Astrocyte (in vitro differentiated cells and primary cell): ENCODE results near the gene TAF15.

ENCODE experiments used
- EZH2 ChIP-seq: IDR thresholded peaks from 2 replicates; pipeline ENCODE4 v1.6.1; 2012; ENCODE audit warnings: mild to moderate bottlenecking, low read length, inconsistent platforms; ENCODE audit not compliant: insufficient read depth
- TF ChIP-seq, protein P1 (sequence below): IDR thresholded peaks from 2 replicates; pipeline ENCODE4 v1.5.1; 2011; ENCODE audit warnings: low read depth, mild to moderate bottlenecking, inconsistent platforms, low read length, moderate library complexity; ENCODE audit not compliant: insufficient read depth

GRCh38 chr17:35801583-35802224 is 7.6 kb upstream of the TAF15 start:
- TF ChIP-seq, protein P1, sequence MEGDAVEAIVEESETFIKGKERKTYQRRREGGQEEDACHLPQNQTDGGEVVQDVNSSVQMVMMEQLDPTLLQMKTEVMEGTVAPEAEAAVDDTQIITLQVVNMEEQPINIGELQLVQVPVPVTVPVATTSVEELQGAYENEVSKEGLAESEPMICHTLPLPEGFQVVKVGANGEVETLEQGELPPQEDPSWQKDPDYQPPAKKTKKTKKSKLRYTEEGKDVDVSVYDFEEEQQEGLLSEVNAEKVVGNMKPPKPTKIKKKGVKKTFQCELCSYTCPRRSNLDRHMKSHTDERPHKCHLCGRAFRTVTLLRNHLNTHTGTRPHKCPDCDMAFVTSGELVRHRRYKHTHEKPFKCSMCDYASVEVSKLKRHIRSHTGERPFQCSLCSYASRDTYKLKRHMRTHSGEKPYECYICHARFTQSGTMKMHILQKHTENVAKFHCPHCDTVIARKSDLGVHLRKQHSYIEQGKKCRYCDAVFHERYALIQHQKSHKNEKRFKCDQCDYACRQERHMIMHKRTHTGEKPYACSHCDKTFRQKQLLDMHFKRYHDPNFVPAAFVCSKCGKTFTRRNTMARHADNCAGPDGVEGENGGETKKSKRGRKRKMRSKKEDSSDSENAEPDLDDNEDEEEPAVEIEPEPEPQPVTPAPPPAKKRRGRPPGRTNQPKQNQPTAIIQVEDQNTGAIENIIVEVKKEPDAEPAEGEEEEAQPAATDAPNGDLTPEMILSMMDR, result no peak
- TF ChIP-seq EZH2, result no peak
